ENCODE results near the gene EBF4.
"Not testable (repeated sequence)": the region's sequence is repeated elsewhere in the genome, so short reads cannot be mapped to it uniquely, and the experiment has no call there.

The EBF4 gene

GRCh38 chr20:2672446-2672845 lies 20.1 kb upstream of the EBF4 start:
- DNase-seq, result no peak

GRCh38 chr20:2673453-2673852 lies 19.1 kb upstream of the EBF4 start:
- DNase-seq, result no peak

GRCh38 chr20:2680046-2680445 lies 12.5 kb upstream of the EBF4 start:
- DNase-seq, result no peak

DNA sequence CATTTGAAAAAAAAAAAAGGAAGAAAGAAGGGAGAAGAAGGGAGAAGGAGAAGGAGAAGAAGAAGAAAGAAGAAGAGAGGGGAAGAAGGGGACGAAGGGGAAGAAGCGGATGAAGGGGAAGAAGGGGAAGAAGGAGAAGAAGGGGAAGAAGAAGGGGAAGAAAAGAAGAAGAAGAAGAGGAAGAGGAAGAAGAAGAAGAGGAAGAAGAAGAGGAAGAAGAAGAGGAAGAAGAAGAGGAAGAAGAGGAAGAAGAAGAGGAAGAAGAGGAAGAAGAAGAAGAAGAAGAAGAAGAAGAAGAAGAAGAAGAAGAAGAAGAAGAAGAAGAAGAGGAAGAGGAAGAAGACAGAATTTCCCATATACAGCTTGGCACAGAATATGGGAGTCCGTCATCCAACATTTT lies 10.5 kb upstream of the EBF4 start:
- DNase-seq, result not testable (repeated sequence)

- not testable (repeated sequence) for DNase-seq
Observed at GRCh38 chr20:2684817-2685216, 7.8 kb upstream of the EBF4 start.

- DNase-seq, result no peak
Observed at GRCh38 chr20:2687514-2687913, 5.1 kb upstream of the EBF4 start.

- DNase-seq, result peak; percentile 74
Observed at GRCh38 chr20:2688041-2688591, 4.5 kb upstream of the EBF4 start.

- DNase-seq, result no peak
Observed at GRCh38 chr20:2690213-2690612, 2.4 kb upstream of the EBF4 start.

DNA sequence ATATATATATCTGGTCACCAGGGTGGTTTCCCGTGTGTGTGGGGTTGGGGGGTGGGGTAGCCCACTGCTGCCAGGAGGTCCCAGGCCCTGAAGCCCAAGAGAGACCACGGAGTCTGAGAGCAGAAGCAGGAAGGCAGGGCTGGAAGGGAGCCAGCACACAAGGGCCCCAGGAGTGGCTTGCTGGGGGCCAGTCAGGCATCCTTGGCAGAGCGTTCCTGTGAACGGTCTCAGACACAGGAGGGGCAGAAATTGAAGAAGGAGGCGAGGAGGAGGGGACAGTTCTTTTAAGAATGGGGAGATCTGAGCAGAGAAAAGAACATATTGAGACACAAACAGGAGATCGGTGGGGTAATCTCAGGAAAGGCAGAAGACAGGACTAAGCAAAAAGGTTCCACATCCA lies 1.9 kb upstream of the EBF4 start:
- DNase-seq, result peak; percentile 5

GRCh38 chr20:2691127-2691526 lies 1.5 kb upstream of the EBF4 start:
- DNase-seq, result peak; percentile 6

- DNase-seq, result no peak
Observed at GRCh38 chr20:2691663-2692035, 931 bp upstream of the EBF4 start.

- peak; percentile 56 for DNase-seq
Observed at GRCh38 chr20:2692886-2693285, 306 bp downstream of the EBF4 start.

DNA sequence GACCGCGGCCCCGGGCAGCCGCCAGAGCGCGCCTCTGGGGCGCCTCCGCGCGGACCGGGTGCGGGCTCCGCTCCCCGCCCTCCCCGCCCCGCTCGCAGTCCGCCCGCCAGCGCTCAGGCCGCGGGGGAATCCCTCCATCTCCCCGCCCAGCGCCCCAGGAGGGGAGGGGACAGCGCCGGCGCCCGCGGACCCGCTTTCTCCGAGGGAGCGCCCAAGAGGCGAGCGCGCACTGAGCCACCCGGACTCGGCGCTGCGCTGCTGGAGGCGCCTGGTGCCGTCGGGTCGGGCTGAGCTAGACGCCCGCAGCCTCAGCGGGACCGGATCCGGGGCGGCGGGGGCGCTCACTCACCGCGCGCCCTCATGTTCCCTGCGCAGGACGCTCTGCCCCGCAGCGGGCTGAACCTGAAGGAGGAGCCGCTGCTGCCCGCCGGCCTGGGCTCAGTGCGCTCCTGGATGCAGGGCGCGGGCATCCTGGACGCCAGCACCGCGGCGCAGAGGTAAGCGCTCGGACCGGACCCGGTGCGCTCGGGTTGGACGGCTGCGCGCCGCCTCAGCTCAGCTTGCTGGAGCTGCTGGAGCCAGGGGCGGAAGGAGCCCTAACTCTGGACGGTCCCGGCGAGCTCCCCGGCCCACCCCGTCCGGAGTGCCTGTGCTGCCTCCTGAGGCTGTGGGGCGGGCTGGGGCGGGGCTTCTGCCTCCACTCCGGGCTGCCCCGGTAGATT lies 867 bp downstream of the EBF4 start:
- peak; percentile 52 for DNase-seq

- DNase-seq, result no peak
Observed at GRCh38 chr20:2694008-2694471, 1.5 kb downstream of the EBF4 start.

DNA sequence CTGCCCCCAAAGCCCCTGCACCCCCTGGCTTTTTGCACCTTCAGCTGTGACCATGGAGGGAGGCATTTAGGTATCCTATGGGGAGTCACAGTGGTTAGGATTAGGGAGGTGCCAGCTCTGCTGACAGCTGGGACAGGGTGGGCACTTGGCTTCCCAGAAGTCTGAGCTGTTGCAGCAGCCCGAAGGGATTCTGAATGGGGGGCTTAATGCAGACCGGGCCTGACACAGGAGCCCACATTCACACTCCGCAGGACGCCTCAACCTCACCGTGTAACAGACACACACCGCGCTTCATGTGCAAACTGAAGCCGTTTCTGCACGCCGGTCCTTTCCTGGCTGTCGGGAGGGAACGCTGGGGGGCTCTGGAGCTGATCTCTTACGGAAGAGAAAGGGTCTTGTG lies 1.9 kb downstream of the EBF4 start:
- DNase-seq, result no peak

DNA sequence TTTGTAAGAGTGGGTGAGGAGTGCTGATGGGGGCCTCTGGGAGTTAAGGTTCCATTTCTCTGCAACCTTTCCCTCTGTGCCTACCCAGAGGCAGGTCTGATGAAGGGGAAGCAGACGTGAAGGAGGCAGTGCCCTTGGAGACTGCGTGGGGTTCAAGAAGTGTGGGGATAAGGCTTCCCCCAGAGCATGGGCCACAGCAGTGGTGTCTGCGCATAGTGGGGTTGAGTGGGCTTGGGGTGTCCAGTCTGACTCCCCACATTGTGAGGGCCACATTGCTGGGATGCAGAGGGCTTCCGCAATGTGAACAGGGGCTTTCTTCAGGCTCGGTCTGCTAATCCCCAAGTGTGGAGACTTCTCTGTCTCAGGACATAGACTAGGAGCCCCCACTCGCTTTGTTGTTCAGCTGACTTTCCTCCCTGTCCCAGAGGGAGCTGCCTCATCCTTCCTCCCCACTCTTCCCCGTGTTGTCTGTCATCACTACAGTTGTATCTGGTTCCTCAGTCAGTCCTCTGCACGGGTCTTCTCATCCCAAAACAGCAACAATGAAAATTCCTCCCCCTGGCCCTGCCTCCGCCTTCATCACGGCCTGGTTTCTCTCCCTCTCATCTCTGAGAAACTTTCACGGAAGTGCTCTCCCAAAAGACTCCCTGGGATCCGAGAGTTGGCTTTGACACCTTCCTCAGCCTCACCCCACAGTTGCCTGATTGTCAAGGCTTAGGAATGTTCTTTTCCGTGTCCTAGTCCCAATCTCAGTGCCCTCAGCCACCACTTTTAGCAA lies 2.8 kb downstream of the EBF4 start:
- DNase-seq, result no peak

- not testable (repeated sequence) for DNase-seq
Observed at GRCh38 chr20:2695984-2696525, 3.5 kb downstream of the EBF4 start.

DNA sequence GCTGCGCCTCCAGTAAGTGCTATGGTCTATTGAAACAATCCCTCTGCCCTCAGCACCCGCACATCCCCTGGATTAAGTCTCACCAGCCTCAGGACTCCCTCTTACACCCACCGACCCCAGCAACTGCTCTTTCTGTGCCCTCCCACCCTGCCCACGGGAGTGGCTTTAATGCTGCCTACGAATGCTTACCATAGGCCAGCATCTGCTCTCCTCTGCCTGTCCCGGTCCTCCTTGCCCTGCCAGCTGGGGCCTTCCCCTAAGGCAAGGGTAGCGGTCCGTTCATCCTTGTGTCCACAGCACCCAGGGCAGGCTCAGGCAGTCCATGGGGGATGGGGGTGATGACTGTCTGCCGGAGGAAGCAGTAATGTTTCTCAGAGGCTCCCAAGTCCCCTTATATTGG lies 4.1 kb downstream of the EBF4 start:
- no peak for DNase-seq

DNA sequence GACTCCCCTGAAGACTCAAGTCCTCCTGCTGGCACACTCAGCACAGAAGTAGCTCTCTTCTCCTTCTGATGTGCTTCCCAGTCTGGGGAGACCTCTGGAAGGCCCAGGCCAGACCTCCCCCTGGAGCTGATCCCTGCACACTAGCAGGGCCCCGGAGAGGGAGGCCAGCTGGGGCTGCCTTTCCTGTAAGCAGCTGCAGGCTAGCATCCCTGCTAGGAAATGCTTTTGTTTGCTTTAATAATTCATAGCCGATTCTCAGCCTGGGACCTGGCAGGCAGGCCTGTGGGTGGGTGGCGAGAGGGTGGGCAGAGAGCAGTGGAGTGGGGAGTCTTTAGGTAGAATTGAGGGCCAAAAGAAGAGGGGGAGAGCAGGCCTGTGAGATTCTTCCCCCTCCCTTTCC lies 5.2 kb downstream of the EBF4 start:
- DNase-seq, result peak; percentile 40

- DNase-seq, result no peak
Observed at GRCh38 chr20:2698186-2698817, 5.7 kb downstream of the EBF4 start.

GRCh38 chr20:2698912-2699311 lies 6.3 kb downstream of the EBF4 start:
- DNase-seq, result no peak

GRCh38 chr20:2699775-2700413 lies 7.3 kb downstream of the EBF4 start:
- no peak for DNase-seq

All from NCI-H69 (cell line).